ENCODE data around the gene KIAA0513. TPM values are rescaled to one million over a fixed set of nuclear protein-coding genes. Genes with fewer than 3 reads are reported as not detected.

The KIAA0513 gene
- total and polyA plus RNA-seq, 10 of the 15 experiments (the other 5 are each of a cell fraction or from before 2014, with no cell fraction given) = 0.14 to 5.8 (median 2.0) TPM

DNA sequence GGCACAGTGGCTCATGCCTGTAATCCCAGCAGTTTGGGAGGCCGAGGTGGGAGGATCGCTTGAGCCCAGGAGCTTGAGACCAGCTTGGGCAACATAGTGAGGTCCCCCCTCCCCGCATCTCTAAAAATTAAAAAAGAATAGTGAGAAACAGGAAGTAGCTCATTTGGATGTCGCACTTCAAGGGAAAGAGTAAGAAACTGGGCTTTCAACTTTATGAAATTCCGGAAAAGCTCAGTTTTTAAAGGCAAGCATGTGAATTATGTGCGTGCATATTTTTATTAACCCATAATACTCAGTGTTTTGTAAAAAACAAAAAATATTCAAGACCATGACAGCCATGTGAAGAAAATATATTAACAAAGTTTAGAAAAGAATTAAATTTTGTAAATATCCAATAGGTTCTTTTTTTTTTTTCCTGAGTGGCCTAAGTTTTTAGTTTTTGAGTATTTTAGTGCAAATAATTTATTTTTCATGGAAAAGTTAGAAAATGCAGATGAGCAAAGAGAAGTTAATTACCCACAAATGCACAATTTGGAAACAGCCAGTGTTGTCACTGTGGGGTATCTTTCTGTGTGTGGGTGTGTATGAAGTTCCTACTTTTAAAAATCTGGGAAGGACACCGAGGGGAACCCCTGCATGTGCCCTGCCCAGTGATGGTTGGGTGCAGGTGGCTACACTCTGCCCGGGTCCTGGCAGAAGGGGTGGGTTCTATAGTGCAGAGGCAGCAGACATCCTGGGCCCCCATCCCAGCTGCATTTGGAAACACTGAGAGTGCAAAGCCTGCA, 44.7 kb downstream of the KIAA0513 start:
- WGBS (ENCODE audit: insufficient coverage, insufficient replicate concordance, low lambda C conversion rate, missing lambda C conversion rate) = 74% methylated on average over 8 of the region's 8 CpGs
- Histone ChIP-seq H3K4me2 (ENCODE audit: control insufficient read depth, insufficient read depth) (no peak overlapping the region), H3K9ac (ENCODE audit: control insufficient read depth, insufficient read depth, low read length) (no peak overlapping the region), H3K4me3 (no peak overlapping the region), H4K20me1 (ENCODE audit: control insufficient read depth, insufficient read depth) (no peaks in the 10 kb centered on the region), H3K27ac (ENCODE audit: control insufficient read depth, insufficient read depth) (no peak overlapping the region), H3K36me3 (ENCODE audit: control insufficient read depth in 2 of 2, insufficient read depth in 2 of 2, low read length in 1 of 2) (no peaks in the 10 kb centered on the region), H3K4me1 (ENCODE audit: control insufficient read depth, insufficient read depth, low read length) (no peaks in the 10 kb centered on the region), H3K9me3 (replicated peaks; ENCODE audit: control insufficient read depth, insufficient read depth, low read length) (no peaks in the 10 kb centered on the region), H2AFZ (ENCODE audit: control insufficient read depth, low read depth, low read length) (no peak overlapping the region), H3K27me3 (replicated peaks in 1 of 2; ENCODE audit: control insufficient read depth in 2 of 2, insufficient read depth in 2 of 2, low read length in 1 of 2) (no peaks in the 10 kb centered on the region), H3K79me2 (ENCODE audit: control insufficient read depth, insufficient read depth, low read length) (no peaks in the 10 kb centered on the region)
- RAD21 ChIA-PET (ENCODE audit: unreplicated experiment) = no interaction called here
- no peak for DNase-seq (ENCODE audit: low read depth, low spot score)
- no TSS peak for BruUV-seq (replicated peaks)
- SMC1A ChIA-PET (ENCODE audit: uncharacterized antibody, unreplicated experiment) = interaction anchor here (0.6 to 1.2 kb wide), 2 partner anchors 11 to 17 kb away, joined by 3 read pairs; no protein-coding TSS in a partner anchor
- no peak for ATAC-seq
- CTCF ChIA-PET = interaction anchor here (0.9 to 1.7 kb wide), 2 partner anchors 17 to 30 kb away, joined by 3 to 4 read pairs; no protein-coding TSS in a partner anchor
- intact Hi-C loops (cut with micrococcal nuclease; ENCODE audit: unreplicated experiment) = no loop called here
- in situ Hi-C loops (cut with MboI) = no loop called here
- POLR2A ChIA-PET = no interaction called here
- no peak for FAIRE-seq
- no peak for TF ChIP-seq KLF5 (IDR thresholded peaks at IDR 0.05; ENCODE audit: partially characterized antibody)
- TF ChIP-seq, protein P1, sequence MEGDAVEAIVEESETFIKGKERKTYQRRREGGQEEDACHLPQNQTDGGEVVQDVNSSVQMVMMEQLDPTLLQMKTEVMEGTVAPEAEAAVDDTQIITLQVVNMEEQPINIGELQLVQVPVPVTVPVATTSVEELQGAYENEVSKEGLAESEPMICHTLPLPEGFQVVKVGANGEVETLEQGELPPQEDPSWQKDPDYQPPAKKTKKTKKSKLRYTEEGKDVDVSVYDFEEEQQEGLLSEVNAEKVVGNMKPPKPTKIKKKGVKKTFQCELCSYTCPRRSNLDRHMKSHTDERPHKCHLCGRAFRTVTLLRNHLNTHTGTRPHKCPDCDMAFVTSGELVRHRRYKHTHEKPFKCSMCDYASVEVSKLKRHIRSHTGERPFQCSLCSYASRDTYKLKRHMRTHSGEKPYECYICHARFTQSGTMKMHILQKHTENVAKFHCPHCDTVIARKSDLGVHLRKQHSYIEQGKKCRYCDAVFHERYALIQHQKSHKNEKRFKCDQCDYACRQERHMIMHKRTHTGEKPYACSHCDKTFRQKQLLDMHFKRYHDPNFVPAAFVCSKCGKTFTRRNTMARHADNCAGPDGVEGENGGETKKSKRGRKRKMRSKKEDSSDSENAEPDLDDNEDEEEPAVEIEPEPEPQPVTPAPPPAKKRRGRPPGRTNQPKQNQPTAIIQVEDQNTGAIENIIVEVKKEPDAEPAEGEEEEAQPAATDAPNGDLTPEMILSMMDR (IDR thresholded peaks at IDR 0.05 in 2 of 3, conservative IDR thresholded peaks at IDR 0.05 in 1 of 3; ENCODE audit: control insufficient read depth in 2 of 3, extremely low read depth in 1 of 3, insufficient read depth in 1 of 3, low read depth in 3 of 3, low read length in 3 of 3) = no peak
- no peak for TF ChIP-seq SIN3A (IDR thresholded peaks at IDR 0.05; ENCODE audit: low read depth, low read length)
- TF ChIP-seq ZNF622 (IDR thresholded peaks at IDR 0.05) = no peak
- TF ChIP-seq NR2F1 (conservative IDR thresholded peaks at IDR 0.05) = no peak
- TF ChIP-seq, protein P2, sequence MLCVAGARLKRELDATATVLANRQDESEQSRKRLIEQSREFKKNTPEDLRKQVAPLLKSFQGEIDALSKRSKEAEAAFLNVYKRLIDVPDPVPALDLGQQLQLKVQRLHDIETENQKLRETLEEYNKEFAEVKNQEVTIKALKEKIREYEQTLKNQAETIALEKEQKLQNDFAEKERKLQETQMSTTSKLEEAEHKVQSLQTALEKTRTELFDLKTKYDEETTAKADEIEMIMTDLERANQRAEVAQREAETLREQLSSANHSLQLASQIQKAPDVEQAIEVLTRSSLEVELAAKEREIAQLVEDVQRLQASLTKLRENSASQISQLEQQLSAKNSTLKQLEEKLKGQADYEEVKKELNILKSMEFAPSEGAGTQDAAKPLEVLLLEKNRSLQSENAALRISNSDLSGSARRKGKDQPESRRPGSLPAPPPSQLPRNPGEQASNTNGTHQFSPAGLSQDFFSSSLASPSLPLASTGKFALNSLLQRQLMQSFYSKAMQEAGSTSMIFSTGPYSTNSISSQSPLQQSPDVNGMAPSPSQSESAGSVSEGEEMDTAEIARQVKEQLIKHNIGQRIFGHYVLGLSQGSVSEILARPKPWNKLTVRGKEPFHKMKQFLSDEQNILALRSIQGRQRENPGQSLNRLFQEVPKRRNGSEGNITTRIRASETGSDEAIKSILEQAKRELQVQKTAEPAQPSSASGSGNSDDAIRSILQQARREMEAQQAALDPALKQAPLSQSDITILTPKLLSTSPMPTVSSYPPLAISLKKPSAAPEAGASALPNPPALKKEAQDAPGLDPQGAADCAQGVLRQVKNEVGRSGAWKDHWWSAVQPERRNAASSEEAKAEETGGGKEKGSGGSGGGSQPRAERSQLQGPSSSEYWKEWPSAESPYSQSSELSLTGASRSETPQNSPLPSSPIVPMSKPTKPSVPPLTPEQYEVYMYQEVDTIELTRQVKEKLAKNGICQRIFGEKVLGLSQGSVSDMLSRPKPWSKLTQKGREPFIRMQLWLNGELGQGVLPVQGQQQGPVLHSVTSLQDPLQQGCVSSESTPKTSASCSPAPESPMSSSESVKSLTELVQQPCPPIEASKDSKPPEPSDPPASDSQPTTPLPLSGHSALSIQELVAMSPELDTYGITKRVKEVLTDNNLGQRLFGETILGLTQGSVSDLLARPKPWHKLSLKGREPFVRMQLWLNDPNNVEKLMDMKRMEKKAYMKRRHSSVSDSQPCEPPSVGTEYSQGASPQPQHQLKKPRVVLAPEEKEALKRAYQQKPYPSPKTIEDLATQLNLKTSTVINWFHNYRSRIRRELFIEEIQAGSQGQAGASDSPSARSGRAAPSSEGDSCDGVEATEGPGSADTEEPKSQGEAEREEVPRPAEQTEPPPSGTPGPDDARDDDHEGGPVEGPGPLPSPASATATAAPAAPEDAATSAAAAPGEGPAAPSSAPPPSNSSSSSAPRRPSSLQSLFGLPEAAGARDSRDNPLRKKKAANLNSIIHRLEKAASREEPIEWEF (IDR thresholded peaks at IDR 0.05; ENCODE audit: insufficient replicate concordance, low read depth, low read length) = no peak
- no peak for TF ChIP-seq MTA2 (IDR thresholded peaks at IDR 0.05; ENCODE audit: low read depth)
- TF ChIP-seq IKZF2 (IDR thresholded peaks at IDR 0.05) = no peak
- TF ChIP-seq MTA3 (IDR thresholded peaks at IDR 0.05; ENCODE audit: borderline replicate concordance, low read length) = no peak
- TF ChIP-seq BACH1 (IDR thresholded peaks at IDR 0.05; ENCODE audit: borderline replicate concordance) = no peak
- no peak for TF ChIP-seq KAT2A (conservative IDR thresholded peaks at IDR 0.05; ENCODE audit: control insufficient read depth, low read depth, low read length)
- TF ChIP-seq SMAD1 (IDR thresholded peaks at IDR 0.05; ENCODE audit: low read depth, partially characterized antibody) = no peak
- TF ChIP-seq SMARCA5 (IDR thresholded peaks at IDR 0.05) = no peak
- TF ChIP-seq, protein P3, sequence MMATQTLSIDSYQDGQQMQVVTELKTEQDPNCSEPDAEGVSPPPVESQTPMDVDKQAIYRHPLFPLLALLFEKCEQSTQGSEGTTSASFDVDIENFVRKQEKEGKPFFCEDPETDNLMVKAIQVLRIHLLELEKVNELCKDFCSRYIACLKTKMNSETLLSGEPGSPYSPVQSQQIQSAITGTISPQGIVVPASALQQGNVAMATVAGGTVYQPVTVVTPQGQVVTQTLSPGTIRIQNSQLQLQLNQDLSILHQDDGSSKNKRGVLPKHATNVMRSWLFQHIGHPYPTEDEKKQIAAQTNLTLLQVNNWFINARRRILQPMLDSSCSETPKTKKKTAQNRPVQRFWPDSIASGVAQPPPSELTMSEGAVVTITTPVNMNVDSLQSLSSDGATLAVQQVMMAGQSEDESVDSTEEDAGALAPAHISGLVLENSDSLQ (IDR thresholded peaks at IDR 0.05) = no peak
- no peak for TF ChIP-seq ZNF274 (IDR thresholded peaks at IDR 0.05; ENCODE audit: insufficient read depth, insufficient read length)

Measured in GM12878 (cell line).